CD4-positive, alpha-beta T cell treated with Interleukin-6 at 100 ng/mL for 8 hours (primary cell): Measurements from ENCODE around the gene ATP5ME.
"Not testable (repeated sequence)": the region's sequence is repeated elsewhere in the genome, so short reads cannot be mapped to it uniquely, and the experiment has no call there.

Experiments
- DNase-seq: peaks from one replicate; pipeline ENCODE4 v3.0.0-alpha.2; 2020; ENCODE audit warnings: mixed read lengths, low spot score

ATP5ME gene

DNA sequence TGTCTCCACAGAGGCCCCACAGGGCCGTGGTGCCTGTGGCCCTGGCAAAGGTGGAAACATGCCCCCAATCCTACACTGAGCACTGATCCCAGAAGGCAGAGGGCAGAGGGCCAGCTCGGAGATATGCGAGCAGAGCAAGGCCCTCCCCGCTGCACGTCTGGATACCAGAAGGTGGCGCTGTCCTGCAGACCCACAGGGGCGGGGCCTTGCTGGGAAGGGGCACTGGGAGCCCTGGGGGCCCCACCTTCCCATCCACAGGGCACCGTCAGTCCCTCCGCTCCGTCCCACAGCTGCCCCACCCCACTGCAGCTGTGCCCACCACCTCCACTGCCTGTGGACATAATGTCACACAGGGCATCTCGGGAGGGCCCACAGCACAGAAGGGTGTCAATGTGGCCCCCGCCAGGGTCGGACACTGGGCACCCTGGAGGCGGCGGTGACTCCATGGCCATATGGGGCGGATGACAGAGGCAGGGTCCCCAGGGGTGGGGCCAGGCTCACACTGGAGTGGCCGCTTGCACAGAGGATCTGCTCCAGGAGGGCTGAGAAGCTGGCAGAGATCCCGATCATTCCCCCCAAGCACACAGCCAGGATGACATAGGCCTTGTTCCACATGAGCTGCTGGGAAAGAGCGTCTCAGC lies 10.0 kb upstream of the ATP5ME start:
- no peak for DNase-seq

DNA sequence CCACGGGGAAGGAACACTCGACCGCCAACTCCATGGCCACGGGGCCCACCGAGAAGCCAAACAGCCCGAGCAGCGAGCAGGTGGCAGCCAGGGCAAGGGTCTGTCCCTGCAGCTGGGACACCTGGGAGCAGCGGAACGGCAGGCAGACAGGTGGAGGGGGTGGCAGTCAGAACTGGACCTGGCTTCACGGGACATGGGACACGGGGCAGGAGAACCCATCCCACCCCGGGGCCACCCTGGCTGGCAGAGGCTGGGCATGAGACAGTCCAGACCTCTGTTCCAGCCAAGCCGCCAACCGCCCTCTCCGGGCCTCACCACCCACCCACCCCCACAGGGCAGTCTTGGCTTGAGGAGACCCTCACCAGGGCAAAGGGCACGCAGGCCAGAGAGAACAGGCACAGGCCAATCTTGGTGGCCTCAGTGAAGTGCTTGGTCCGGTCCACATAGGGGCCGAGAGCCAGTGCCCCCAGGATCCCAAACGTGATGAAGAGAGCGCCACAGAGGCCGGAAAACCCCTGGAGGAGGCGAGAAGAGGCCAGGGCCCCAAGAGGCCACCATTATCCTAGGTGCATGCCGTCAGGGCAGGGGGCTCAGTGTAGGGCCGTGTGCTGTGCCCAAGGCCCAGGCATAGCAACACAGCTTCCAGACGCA lies 9.3 kb upstream of the ATP5ME start:
- no peak for DNase-seq

GRCh38 chr4:682490-683172 lies 8.6 kb upstream of the ATP5ME start:
- DNase-seq, result no peak

DNA sequence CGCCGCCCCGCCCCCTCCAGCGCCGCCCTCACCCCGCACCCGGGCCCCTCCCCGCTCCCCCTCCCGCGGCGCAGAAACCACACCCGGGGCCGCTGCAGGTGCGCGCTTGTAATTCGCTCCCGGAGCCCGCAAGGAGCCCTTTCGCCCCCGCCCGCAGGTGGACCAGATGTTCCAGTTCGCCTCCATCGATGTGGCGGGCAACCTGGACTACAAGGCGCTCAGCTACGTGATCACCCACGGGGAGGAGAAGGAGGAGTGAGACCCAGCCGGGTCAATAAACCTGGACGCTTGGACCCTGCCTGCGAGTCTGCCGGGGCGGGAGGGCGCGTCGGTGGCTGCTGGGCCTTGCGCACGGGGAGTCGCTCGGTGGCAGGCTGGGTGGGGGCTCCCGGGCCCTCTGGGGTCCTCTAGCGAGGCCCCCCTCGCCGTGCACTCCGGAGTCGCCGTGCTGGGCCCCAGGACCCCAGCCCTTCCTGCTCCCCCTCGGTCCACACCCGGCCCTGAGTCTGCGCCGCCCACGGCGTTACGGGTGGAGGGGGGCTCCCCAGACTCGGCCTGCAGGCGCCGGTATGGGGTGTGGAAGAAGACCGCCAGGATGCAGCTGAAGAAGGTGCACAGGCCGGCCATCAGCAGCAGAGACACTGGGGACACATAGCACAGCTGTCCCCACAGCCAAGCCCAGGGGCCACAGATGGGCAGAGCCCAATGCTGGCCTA lies 7.8 kb upstream of the ATP5ME start:
- peak; percentile 32 for DNase-seq

DNA sequence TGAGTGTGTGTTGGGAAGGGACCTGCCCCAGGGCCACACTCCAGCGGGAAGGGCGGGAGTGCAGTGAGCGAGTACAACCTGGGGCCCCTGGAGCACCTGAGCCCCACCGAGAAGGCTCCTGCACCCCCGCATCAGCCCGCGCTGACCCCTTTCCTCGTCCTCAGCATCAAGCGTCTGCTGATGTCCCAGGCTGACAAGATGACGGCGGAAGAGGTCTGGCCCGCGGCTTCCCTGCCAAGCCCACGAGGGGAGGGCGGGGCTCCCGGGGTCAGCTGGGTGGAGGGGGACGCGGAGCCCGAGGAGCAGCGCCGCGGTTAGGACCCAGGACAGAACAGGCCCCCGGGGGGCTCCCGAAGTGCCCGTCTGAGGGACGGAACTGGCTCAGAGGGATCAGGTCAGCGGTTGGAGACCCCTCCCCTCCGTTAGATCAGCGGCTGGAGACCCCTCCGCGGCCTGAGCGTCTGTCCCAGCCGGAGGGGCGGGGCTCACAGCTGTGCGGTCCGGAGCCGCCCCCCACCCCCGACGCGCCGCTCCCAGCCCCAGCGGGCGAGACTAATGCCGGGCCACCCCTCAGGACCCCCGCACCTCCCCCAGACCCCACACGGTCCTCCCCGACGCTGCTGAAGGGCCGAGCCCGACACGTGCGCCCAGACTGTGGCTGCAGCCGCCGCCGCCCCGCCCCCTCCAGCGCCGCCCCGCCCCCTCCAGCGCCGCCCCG lies 7.0 kb upstream of the ATP5ME start:
- DNase-seq, result peak; percentile 55

DNA sequence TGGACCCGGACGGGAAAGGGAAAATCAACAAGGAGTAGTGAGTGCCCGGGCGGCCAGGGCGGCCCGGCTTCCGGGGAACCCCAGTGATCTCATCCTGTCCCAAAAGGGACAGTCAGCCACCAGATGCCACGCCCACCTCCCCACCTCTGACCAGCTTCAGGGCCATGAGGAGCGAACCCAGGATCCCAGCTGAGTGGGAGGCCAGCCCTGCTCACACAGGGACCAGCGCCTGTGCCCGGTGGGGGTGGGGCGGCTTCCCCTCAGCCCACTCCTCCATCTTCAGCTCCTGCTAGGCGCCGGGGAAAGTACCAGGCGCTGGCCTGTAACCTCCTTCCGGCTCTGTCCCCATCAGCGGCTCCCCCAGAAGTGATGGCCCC lies 6.5 kb upstream of the ATP5ME start:
- DNase-seq, result no peak

DNA sequence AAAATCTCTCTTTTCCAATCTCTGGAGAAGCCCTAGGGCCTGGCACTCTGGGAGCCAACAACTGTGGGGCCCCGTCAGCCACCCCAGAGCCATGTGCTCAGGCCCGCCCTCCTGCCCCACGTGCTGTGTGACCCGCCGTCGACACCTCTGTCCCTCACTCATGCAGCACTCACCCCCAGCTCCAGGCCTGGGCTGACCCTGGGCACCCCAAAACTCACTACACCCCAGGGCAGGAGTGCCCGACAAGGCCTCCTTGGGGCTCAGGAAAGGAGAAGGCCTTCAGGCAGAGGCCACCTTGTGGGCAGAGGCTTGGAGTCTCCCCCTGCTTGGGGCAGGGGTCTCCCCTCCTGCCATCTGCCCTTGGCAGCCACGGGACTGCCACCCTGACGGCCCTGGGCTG lies 6.0 kb upstream of the ATP5ME start:
- no peak for DNase-seq

DNA sequence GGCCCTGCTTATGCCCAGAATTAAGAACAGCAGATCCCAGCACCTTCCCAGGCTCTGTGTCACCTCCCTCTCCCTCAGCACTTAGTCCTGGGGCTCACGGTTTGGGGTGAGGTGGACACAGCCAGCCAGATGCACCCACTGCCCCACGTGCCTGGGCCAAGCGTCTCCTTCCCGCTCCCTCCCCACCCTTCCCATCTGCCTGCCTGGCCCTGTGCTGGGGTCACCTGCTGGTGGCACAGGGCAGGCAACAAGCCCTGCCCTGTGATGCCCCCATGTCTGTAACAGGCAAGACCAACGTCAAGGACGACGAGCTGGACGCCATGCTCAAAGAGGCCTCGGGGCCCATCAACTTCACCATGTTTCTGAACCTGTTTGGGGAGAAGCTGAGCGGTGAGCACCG lies 5.6 kb upstream of the ATP5ME start:
- no peak for DNase-seq

GRCh38 chr4:679104-679481 lies 5.0 kb upstream of the ATP5ME start:
- DNase-seq, result no peak

GRCh38 chr4:678331-679103 lies 4.4 kb upstream of the ATP5ME start:
- DNase-seq, result no peak

GRCh38 chr4:677431-678293 lies 3.6 kb upstream of the ATP5ME start:
- DNase-seq, result no peak

DNA sequence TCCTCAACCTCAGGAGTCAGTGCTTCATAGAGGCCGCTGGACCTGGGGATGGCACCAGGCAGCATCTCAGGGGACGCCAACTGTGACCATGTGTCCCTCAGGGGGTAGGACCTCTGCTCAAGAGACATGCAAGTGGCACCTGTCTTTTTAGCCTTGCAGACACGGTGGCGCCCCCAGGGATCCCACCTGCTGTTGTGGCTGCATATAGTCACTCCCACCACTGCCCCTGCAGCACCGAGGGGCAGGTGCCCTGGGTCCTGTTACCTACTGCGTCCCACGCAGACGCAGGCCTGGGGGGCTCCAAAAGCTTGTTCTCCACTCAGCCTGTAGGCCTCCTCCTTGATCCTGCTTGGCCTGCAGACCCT lies 2.8 kb upstream of the ATP5ME start:
- no peak for DNase-seq

DNA sequence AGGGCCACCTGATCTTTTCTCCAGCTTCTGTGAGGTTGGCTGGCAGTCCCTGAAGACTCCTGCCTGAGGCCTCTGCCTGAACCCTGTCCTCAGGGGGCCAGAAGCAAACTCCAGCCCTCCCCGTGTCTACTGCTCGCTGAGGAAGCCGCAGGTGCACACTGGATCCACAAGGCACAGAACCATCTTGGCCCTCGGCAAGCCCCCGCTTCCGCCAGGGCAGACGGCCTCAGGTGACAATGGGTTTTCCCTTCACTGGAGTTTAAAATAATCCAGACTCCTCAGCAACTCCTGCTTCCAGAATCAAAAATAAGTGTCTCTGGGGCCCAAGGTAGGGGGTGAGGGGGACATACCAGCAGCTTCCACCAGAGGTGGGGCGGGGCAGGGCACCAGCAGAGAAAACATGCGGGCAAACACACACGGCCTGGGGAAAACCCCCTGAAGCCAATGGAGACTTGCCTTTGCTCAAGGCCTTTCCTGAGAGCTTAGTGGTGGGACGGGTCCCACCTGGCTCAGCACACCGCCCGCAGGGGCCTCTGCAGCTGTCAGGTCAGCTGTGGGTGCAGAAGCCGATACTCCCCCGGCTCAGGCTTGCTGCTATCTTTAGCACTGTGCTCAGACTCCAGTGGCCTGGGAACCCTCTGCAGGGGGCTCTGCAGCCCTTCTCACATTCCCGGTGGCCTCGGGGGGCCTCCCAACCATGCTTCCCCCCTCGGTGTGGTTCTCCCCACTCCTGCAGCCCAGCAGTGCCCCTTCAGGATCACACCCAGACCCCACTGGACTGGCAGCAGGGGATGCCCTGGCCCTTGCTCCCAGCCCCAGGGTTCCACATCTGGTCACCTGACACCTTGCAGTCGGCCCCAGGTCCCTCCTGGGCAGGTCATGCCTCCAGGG lies 2.1 kb upstream of the ATP5ME start:
- DNase-seq, result no peak

GRCh38 chr4:675036-675882 lies 1.2 kb upstream of the ATP5ME start:
- DNase-seq, result no peak

GRCh38 chr4:673349-674091 lies 556 bp downstream of the ATP5ME start:
- DNase-seq, result no peak

DNA sequence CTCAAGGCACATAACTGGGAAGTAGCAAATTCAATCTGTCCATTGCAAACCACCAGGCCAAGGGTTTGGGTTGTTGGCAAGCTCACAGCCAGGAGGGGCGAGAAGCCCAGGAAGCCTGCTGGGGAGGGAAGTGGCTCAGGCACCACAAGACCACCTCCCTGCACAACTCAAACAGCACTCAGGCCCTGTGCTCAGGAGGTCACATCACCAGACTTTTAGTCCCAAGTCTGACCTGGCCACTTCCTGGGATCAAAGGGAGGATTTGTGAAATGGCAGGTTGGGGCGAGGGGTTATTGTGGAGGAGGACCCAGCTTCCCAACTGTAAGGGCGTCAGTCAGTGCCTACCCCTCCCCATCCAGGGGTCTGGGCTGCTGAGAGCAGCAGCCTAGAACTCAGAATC lies 2.3 kb downstream of the ATP5ME start:
- DNase-seq, result no peak

GRCh38 chr4:669806-670559 lies 4.1 kb downstream of the ATP5ME start:
- not testable (repeated sequence) for DNase-seq
